ENCODE data around the gene ZNF587B. TPM values are rescaled to one million over a fixed set of nuclear protein-coding genes. Genes with fewer than 3 reads are reported as not detected.
"Not testable (repeated sequence)": the region's sequence is repeated elsewhere in the genome, so short reads cannot be mapped to it uniquely, and the experiment has no call there.

ZNF587B gene
- polyA plus RNA-seq, 4 donors: 11.3 to 14.1 (median 13.6) TPM

DNA sequence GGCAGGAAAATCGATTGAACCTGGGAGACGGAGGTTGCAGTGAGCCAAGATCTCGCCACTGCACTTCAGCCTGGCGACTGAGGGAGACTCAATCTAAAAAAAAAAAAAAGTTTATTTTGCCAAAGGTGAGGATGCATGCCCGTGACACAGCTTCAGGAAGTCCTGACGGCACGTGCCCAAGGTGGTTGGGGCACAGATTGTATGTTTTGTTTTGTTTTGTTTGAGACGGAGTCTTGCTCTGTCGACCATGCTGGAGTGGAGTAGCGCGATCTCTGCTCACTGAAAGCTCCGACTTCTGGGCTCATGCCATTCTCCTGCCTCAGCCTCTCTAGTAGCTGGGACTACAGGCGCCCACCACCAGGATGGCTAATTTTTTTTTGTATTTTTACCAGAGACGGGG is 12.1 kb upstream of the ZNF587B start:
- DNase-seq (ENCODE audit: low read depth in 4 of 4, low spot score in 3 of 4): no peak

DNA sequence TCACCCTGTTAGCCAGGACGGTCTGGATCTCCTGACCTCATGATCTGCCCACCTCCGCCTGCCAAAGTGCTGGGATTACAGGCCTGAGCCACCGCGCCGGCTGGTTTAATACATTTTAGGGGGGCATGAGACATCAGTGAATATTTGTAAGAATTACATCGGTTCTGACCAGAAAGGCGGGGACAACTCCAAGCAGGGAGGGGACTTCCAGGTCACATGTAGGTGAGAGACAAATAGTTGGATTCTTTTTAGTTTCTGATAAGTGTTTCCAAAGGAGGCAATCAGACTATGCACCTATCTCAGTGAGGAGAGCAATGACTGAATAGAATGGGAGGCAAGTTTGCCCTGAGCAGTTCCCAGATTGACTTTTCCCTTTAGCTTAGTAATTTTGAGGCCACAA is 11.7 kb upstream of the ZNF587B start:
- DNase-seq (ENCODE audit: low read depth in 4 of 4, low spot score in 3 of 4): no peak

DNA sequence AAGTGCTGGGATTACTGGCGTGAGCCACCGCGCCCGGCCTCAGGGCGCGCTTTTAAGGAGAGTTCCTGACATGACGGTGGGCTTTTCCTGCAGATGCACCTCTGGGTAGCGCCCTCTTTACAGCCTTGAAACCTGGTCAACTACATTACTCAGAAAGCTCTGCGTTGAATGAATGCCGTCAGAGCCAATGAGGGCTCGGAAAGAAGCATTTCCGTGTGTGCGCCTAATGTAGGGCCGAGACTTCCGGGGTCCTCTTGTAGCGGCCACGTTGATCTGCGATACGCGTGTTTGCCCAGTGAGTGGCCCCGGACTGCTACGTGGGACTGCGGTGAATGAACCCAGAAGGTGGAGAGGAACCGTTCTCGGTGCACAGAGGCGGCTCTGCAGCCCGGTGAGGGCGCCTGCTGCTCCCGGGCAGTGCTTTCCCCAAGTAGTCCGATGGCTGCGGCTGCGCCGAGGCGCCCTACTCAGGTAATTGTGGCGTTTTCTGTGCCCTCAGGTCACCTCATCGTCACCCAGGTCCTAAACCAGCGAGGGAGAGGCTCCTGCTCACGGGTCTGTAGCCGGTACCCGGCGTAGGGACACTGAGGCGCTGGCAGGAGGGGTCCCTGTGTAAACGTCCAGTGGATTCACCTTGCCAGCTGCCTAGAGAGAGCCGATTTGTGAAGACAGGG is 10.5 kb upstream of the ZNF587B start:
- peak; percentile 74 to 87 (median 82) for DNase-seq (ENCODE audit: low read depth in 4 of 4, low spot score in 3 of 4)

- DNase-seq (ENCODE audit: low read depth in 4 of 4, low spot score in 3 of 4): no peak
These were observed 9.5 kb upstream of the ZNF587B start for GRCh38 chr19:57820599-57820998.

DNA sequence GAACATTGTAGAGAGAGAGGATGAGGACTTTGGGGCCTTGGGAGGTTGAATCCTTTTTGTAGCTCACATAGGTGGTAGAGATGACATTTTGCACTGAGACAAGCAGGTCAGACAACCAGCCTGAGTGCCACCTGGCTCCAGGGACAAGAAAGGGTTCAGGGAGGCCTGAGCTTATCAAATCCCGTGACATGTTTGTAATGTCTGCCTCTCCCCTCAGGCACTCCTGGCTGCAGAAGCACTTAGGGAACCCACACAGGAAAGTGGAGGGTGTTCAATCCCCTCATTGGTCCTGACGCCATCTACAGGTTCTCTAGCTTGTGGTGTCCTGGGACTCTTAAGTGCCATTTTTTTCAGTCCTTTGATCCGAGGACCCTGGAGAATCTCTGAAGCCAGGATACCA is 9.0 kb upstream of the ZNF587B start:
- not testable (repeated sequence) for DNase-seq (ENCODE audit: low read depth in 4 of 4, low spot score in 3 of 4)

DNA sequence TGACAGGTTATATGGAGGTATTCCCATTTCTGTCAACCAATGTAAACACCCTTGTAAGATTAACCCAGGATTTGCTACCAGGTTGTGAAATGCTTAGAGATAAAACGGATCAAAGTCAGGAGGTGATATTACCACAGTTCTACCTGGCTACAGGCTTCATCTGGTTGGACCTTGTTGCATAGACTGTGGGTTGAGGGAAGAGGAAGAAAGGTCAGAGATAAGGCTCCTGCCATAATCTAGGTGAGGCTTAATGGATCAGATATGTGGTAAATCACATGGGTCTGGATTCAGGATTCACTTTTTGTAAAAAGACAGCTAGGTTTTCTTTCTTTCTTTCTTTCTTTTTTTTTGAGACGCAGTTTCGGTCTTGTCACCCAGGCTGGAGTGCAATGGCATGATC is 8.6 kb upstream of the ZNF587B start:
- not testable (repeated sequence) for DNase-seq (ENCODE audit: low read depth in 4 of 4, low spot score in 3 of 4)

- not testable (repeated sequence) for DNase-seq (ENCODE audit: low read depth in 4 of 4, low spot score in 3 of 4)
These were observed 6.9 kb upstream of the ZNF587B start for GRCh38 chr19:57823155-57823554.

DNA sequence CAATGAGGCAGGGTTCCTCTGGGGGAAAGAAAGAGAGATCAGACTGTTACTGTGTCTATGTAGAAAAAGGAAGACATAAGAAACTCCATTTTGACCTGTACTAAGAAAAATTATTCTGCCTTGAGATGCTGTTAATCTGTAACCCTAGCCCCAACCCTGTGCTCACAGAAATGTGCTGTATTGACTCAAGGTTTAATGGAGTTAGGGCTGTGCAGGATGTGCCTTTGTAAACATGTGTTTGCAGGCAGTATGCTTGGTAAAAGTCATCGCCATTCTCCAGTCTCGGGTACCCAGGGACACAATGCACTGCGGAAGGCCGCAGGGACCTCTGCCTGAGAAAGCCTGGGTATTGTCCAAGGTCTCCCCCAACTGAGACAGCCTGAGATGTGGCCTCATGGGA is 6.5 kb upstream of the ZNF587B start:
- not testable (repeated sequence) for DNase-seq (ENCODE audit: low read depth in 4 of 4, low spot score in 3 of 4)

GRCh38 chr19:57825511-57825910 is 4.6 kb upstream of the ZNF587B start:
- no peak for DNase-seq (ENCODE audit: low read depth in 4 of 4, low spot score in 3 of 4)

DNA sequence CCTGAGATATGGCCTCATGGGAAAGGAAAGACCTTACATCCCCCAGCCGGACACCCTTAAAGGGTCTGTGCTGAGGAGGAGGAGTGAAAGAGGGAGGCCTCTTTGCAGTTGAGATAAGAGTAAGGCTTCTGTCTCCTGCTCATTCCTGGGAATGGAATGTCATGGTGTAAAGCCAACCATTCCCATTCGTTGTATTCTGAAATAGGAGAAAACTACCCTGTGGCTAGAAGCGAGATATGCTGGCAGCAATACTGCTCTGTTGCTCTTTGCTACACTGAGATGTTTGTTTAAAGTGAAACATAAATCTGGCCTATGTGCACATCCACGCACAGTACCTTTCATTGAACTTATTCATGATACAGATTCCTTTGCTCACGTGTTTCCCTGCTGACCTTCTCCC is 783 bp upstream of the ZNF587B start:
- DNase-seq (ENCODE audit: low read depth in 4 of 4, low spot score in 3 of 4): no peak

DNA sequence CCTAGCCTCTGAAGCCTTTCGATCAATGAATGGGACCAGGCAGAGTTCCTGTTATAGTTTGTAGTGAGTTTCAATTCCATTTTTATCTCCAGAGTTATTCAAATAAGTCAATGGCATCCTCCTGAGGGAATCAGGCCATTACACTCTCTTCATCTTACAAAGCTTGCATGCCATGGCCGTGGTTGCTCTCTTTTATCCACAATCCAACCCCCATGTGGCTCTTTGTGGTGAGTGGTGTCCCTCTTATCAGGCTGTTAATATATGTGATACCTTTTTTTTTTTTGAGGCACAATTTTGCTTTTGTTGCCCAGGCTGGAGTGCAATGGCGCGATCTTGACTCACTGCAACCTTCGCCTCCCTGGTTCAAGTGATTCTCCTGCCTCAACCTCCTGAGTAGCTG is 6.9 kb downstream of the ZNF587B start:
- DNase-seq (ENCODE audit: low read depth in 4 of 4, low spot score in 3 of 4): not testable (repeated sequence)

DNA sequence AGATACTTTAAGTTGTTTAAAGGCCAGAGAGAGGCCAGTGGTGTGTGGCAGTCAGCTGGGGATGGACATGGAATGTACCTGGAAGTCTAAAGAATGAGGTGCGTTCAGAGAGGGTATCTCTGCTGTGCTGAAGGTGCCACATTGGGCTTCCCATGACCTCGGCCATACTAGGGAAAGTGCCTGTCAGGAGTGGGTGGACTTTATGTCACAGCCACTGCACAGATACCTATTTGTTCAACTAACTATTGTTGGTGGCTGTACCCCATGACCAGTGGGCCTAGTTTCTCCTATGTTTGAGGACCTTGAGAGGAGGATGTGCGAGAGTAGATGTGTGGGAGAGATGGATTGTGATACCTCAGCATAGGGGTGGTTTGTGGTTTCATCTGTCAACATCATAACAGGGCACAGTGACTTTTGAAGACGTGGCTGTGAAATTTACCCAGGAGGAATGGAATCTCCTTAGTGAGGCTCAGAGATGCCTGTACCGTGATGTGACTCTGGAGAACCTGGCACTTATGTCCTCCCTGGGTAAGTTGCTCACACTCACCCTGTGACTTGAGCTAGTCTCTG is 8.6 kb downstream of the ZNF587B start:
- DNase-seq (ENCODE audit: low read depth in 4 of 4, low spot score in 3 of 4): not testable (repeated sequence)

DNA sequence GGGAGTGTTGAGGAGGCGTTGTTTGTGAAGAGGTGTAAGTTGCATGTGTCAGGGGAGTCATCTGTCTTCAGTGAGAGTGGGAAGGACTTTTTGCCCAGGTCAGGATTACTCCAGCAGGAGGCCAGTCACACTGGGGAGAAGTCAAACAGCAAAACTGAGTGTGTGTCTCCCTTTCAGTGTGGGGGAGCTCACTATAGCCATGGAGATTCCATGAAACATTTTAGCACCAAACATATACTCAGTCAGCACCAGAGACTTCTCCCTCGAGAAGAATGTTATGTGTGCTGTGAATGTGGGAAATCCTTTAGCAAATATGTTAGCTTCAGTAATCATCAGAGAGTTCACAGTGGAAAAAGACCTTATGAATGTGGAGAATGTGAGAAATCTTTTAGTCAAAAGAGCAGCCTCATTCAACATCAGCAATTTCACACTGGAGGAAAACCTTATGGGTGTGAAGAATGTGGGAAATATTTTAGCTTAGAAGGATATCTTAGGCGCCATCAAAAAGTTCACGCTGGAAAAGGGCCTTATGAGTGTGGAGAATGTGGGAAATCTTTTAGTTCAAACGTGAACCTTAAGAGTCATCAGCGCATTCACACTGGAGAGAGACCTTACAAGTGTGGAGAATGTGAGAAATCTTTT is 11.1 kb downstream of the ZNF587B start:
- no peak for DNase-seq (ENCODE audit: low read depth in 4 of 4, low spot score in 3 of 4)

DNA sequence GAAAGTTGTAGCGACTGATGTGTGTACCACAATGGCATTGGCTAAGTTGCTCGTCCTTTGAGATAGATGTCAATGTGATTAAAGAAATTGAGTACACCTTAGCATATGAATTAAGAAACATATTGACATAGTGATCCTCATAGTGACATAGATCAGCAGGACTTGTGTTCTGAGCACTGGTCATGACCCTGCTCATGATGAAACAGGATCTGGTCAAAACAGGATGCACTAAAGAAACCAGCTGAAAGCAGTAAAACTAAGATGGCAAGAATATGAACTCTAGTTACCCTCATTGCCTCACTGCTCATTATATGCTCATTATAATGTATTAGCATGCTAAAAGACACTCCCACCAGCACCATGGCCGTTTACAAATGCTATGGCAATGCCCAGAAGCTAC is 17.1 kb downstream of the ZNF587B start:
- DNase-seq (ENCODE audit: low read depth in 4 of 4, low spot score in 3 of 4): not testable (repeated sequence)

- not testable (repeated sequence) for DNase-seq (ENCODE audit: low read depth in 4 of 4, low spot score in 3 of 4)
These were observed 19.1 kb downstream of the ZNF587B start for GRCh38 chr19:57849162-57849665.

DNA sequence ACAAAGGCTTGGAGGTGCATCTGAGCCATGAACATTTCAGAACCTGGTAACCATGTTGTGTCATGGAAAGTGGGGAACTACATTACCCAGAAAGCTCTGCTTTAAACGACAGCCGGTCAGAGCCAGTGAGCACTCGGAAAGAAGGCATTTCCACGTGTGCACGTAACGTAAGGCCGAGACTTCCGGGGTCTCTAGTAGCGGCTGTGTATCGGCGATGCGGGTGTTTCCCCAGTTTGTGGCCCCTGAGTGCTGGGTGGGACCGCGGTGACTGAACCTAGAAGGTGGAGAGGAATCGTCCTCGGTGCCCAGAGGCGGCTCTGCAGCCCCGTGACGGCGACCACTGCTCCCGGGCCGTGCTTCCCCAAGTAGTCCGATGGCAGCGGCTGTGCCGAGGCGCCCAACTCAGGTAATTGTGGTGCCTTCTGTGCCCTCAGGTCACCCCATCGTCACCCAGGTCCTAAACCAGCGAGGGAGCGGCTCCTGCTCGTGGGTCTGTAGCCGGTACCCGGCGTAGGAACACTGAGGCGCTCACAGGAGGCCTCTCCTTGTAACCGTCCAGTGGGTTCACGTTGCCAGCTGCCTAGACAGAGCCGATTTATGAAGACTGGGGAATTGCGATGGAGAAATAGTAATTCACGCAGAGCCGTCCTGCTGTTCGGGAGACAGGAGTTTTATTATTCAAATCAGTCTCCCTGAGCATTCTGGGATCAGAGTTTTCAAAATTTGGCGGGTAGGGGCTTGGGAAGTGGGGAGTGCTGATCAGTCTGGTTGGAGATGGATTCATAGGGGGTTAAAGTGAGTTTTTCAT is 19.8 kb downstream of the ZNF587B start, which contains the start of gene ZNF587:
Gene ZNF587, plus strand, starts transcription at position 194 of the 808 bp plus-strand sequence. Its CDS starts 180 bp downstream, at position 374.
- peak in 3 of 4 donors; percentile 58 to 66 (median 61) for DNase-seq (ENCODE audit: low read depth in 4 of 4, low spot score in 3 of 4)

GRCh38 chr19:57850553-57851017 is 20.5 kb downstream of the ZNF587B start:
- DNase-seq (ENCODE audit: low read depth in 4 of 4, low spot score in 3 of 4): peak in 2 of 4 donors; percentile 18 to 31

DNA sequence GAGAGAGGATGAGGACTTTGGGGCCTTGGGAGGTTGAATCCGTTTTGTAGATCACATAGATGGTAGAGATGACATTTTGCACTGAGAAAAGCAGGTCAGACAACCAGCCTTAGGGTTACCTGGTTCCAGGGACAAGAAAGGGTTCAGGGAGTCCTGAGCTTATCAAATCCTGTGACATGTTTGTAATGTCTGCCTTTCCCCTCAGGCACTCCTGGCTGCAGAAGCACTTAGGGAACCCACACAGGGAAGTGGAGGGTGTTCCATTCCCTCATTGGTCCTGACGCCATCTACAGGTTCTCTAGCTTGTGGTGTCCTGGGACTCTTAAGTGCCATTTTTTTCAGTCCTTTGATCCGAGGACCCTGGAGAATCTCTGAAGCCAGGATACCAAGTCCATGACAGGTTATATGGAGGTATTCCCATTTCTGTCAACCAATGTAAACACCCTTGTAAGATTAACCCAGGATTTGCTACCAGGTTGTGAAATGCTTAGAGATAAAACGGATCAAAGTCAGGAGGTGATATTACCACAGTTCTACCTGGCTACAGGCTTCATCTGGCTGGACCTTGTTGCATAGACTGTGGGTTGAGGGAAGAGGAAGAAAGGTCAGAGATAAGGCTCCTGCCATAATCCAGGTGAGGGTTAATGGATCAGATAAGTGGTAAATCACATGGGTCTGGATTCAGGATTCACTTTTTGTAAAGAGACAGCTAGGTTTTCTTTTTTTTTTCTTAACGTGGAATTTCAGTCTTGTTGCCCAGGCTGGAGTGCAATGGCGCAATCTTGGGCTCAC is 21.9 kb downstream of the ZNF587B start:
- not testable (repeated sequence) for DNase-seq (ENCODE audit: low read depth in 4 of 4, low spot score in 3 of 4)

GRCh38 chr19:57854117-57854516 is 24.0 kb downstream of the ZNF587B start:
- DNase-seq (ENCODE audit: low read depth in 4 of 4, low spot score in 3 of 4): not testable (repeated sequence)

DNA sequence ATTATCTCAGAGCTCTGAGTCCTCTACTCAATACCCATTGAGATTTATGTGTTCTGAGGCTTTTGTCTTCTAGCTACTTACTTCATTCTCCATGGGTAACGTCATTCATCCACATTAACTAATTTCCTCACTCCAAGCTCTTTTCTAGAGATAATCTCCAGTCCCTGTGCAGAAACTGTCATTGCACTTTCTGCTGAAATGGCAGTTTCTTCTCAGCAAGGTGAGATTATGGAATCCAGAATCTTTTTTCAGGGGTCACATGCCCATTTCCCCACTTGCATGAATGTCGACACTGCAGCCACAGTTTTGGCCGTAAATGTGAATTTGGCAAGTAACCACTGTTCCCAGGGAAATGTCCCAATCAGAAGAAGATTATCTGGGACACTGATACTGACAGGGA is 32.3 kb downstream of the ZNF587B start:
- not testable (repeated sequence) for DNase-seq (ENCODE audit: low read depth in 4 of 4, low spot score in 3 of 4)

Data from right renal pelvis (tissue), 4 donors.